K562 (cell line): ENCODE measurements around the gene IRS1. TPM values are rescaled to one million over a fixed set of nuclear protein-coding genes. Genes with fewer than 3 reads are reported as not detected.

Source experiments
- ATAC-seq: fragments of 200-7000 bp; cut with Tn5 transposase; 3 replicates; pipeline ENCODE4 v1.9.1; 2020; ENCODE audit warnings: moderate library complexity
- BruUV-seq: library from RNA; stranded (reverse); fragments of 400-500 nt; replicated peaks from 2 replicates; lab custom pipeline; 2021; lab: Mats Ljungman, UMichigan
- CTCF ChIA-PET: fragments of 300-600 bp; formaldehyde crosslinking; extraction: SDS; loops from one replicate; lab custom pipeline; 2021; ENCODE audit warnings: low intra/inter-chr PET ratio; lab: Yijun Ruan, JAX
- POLR2A ChIA-PET: fragments of 300-600, 350-650 bp; sonication (Branson Sonifier 250); formaldehyde crosslinking; extraction: SDS; loops from one replicate; lab custom pipeline; 2021; ENCODE audit warnings: antibody characterized with exemption, inconsistent platforms; lab: Yijun Ruan, JAX
- DNase-seq, 4 experiments: peaks; one replicate each; pipeline versions ENCODE4 v3.0.0 to v3.0.0-alpha.2; 2011 to 2018; ENCODE audit warnings: low spot score in 3 of 4, mixed read lengths in 3 of 4; ENCODE audit errors: extremely low read depth in 1 of 4
- FAIRE-seq: peaks from 2 replicates; lab custom pipeline; 2011; peaks lifted over from hg19 to GRCh38; lab: Jason Lieb, UNC
- H2AFZ ChIP-seq: 2 replicates; pipeline ENCODE4 v1.6.0; 2011; ENCODE audit warnings: low read depth, low read length, control low read depth, inconsistent platforms
- H3K27ac ChIP-seq: fragments of 200-600 bp; 3 replicates; pipeline ENCODE4 v1.8.0; 2011; ENCODE audit warnings: low read depth, mild to moderate bottlenecking, control low read depth, inconsistent platforms, low read length, moderate library complexity, mixed read lengths; ENCODE audit errors: extremely low read depth
- H3K27me3 ChIP-seq, 2 experiments: fragments of 300-600 bp in 1 of 2; 2 replicates in 1 of 2; 3 replicates in 1 of 2; pipeline versions ENCODE4 v1.6.0 to v1.8.0; 2011; ENCODE audit warnings: inconsistent platforms in 2 of 2, low read length in 2 of 2, mild to moderate bottlenecking in 1 of 2, mixed read lengths in 1 of 2, moderate library complexity in 1 of 2; ENCODE audit not compliant: control insufficient read depth in 2 of 2, insufficient read depth in 2 of 2
- H3K36me3 ChIP-seq: fragments of 300-600 bp; 3 replicates; pipeline ENCODE4 v1.8.0; 2011; ENCODE audit warnings: mild to moderate bottlenecking, low read length, inconsistent platforms; ENCODE audit not compliant: control insufficient read depth, insufficient read depth
- H3K4me1 ChIP-seq, 2 experiments: fragments of 200-600 bp in 1 of 2; replicated peaks in 1 of 2; 2 replicates in 1 of 2; 3 replicates in 1 of 2; pipeline versions ENCODE4 v1.5.1 to v1.8.0; 2011; ENCODE audit warnings: inconsistent platforms in 2 of 2, low read length in 2 of 2, mild to moderate bottlenecking in 1 of 2, mixed read lengths in 1 of 2, moderate library complexity in 1 of 2; ENCODE audit not compliant: control insufficient read depth in 2 of 2, insufficient read depth in 2 of 2
- H3K4me2 ChIP-seq: 2 replicates; pipeline ENCODE4 v1.6.1; 2011; ENCODE audit warnings: low read length, control low read depth, inconsistent platforms, mixed read lengths; ENCODE audit not compliant: insufficient read depth
- H3K4me3 ChIP-seq: fragments of 200-600 bp; sonication (generic), shearing (Covaris generic); 2 replicates; pipeline ENCODE4 v1.5.1; 2016; ENCODE audit warnings: control low read depth, inconsistent platforms
- H3K79me2 ChIP-seq: fragments of 200-600 bp; 3 replicates; pipeline ENCODE4 v1.8.0; 2011; ENCODE audit warnings: low read length, inconsistent platforms; ENCODE audit not compliant: control insufficient read depth, insufficient read depth
- H3K9ac ChIP-seq, 2 experiments: 2 replicates each; pipeline versions ENCODE4 v1.6.0 to v1.6.1; 2011; ENCODE audit warnings: low read depth in 2 of 2, low read length in 2 of 2, control low read depth in 1 of 2, inconsistent platforms in 1 of 2, mild to moderate bottlenecking in 1 of 2, mixed read lengths in 1 of 2; ENCODE audit not compliant: insufficient read depth in 1 of 2
- H3K9me1 ChIP-seq: one replicate; pipeline ENCODE4 v1.6.0; 2011; ENCODE audit warnings: inconsistent platforms, mild to moderate bottlenecking, low read length, moderate library complexity; ENCODE audit not compliant: control insufficient read depth, insufficient read depth
- H3K9me3 ChIP-seq: replicated peaks from 2 replicates; pipeline ENCODE4 v1.5.1; 2011; ENCODE audit warnings: low read depth, low read length, inconsistent platforms; ENCODE audit not compliant: control insufficient read depth, insufficient read depth
- H4K20me1 ChIP-seq: replicated peaks from 2 replicates; pipeline ENCODE4 v1.6.1; 2011; ENCODE audit warnings: low read length, inconsistent platforms, mixed read lengths; ENCODE audit not compliant: control insufficient read depth, insufficient read depth
- CAMTA2 ChIP-seq: fragments of 250-450 bp; sonication (Bioruptor Pico); conservative IDR thresholded peaks from 2 replicates; pipeline ENCODE4 v1.5.1; 2022
- CHD2 ChIP-seq: IDR thresholded peaks from 2 replicates; pipeline ENCODE4 v1.6.1; 2011; ENCODE audit warnings: low read depth, low read length
- HMGXB4 ChIP-seq: sonication (generic); formaldehyde crosslinking; IDR thresholded peaks from 2 replicates; pipeline ENCODE4 v1.8.1; 2023; ENCODE audit warnings: mild to moderate bottlenecking, missing genetic modification reagents
- HNRNPUL1 ChIP-seq: fragments of 200-400 bp; formaldehyde crosslinking; IDR thresholded peaks from 2 replicates; pipeline ENCODE4 v1.6.1; 2017; ENCODE audit warnings: low read length
- HSF4 ChIP-seq: fragments of 250-450 bp; sonication (Bioruptor Pico); IDR thresholded peaks from 2 replicates; pipeline ENCODE4 v2.1.2; 2022; ENCODE audit warnings: mild to moderate bottlenecking, moderate library complexity, borderline replicate concordance
- KLF1 ChIP-seq: fragments of 450-650 bp; IDR thresholded peaks from 2 replicates; pipeline ENCODE4 v1.6.1; 2016; ENCODE audit warnings: missing genetic modification characterization, missing compliant biosample characterization
- SFPQ ChIP-seq: fragments of 200-400 bp; formaldehyde crosslinking; IDR thresholded peaks from 2 replicates; pipeline ENCODE4 v1.6.1; 2017; ENCODE audit warnings: mild to moderate bottlenecking, low read depth, low read length, moderate library complexity
- SMAD1 ChIP-seq: fragments of 150-350 bp; IDR thresholded peaks from 2 replicates; pipeline ENCODE4 v1.6.1; 2014; ENCODE audit warnings: low read length, low read depth; ENCODE audit not compliant: partially characterized antibody
- SRSF7 ChIP-seq: fragments of 200-400 bp; formaldehyde crosslinking; optimal IDR thresholded peaks from 2 replicates; pipeline ENCODE3; 2017; ENCODE audit warnings: mild to moderate bottlenecking, low read depth, low read length
- TAF15 ChIP-seq: fragments of 200-400 bp; formaldehyde crosslinking; IDR thresholded peaks from 2 replicates; pipeline ENCODE4 v1.6.1; 2017; ENCODE audit warnings: mild to moderate bottlenecking, low read depth, low read length, moderate library complexity
- ZNF785 ChIP-seq: fragments of 250-450 bp; sonication (Bioruptor Pico); IDR thresholded peaks from 2 replicates; pipeline ENCODE4 v1.4.0; 2020; ENCODE audit warnings: mild to moderate bottlenecking
- WGBS: fragments of 100-300 bp; shearing (Covaris generic); methylation state at CpG from one replicate; pipeline ENCODE4 v1.1.6; 2016; ENCODE audit warnings: low coverage, mixed read lengths; ENCODE audit not compliant: insufficient coverage; ENCODE audit errors: missing lambda C conversion rate; 5-methylcytosine and 5-hydroxymethylcytosine counted together
- in situ Hi-C: fragments of 300-500 bp; cut with MboI; formaldehyde crosslinking; loops from 4 replicates; pipeline ENCODE4 v1.15.0; 2018; ENCODE audit warnings: inconsistent platforms, mixed read lengths
- intact Hi-C: fragments of 100-400 bp; cut with micrococcal nuclease; formaldehyde crosslinking; loops from 2 replicates; pipeline ENCODE4 v1.14.2; 2022
- polyA plus RNA-seq, 8 experiments: library from polyadenylated mRNA; depleted of rRNA in 4 of 8; stranded (reverse) in 5 of 8; unstranded in 3 of 8; fragments of >200 nt; fragmentation: Nextera tagmentation in 2 of 8; fragmentation: Illumina TruSeq in 1 of 8; extraction: Ambion mirVana in 2 of 8; extraction: Trizol in 1 of 8; gene quantifications; 2 replicates each; pipeline versions ENCODE4 v1.2.1 to v1.2.3, GENCODE V29; 2011 to 2014; ENCODE audit warnings: inconsistent platforms in 1 of 8, missing spikeins in 1 of 8
- total RNA-seq, 7 experiments: library from RNA; depleted of rRNA in 6 of 7; stranded (reverse); fragments of >200 nt in 6 of 7; fragmentation: Illumina TruSeq in 2 of 7; extraction: Trizol in 2 of 7; gene quantifications; 2 replicates each; pipeline versions ENCODE4 v1.2.1 to v1.2.3, GENCODE V29; 2011 to 2021; ENCODE audit warnings: low replicate concordance in 1 of 7

The IRS1 gene
- total and polyA plus RNA-seq, 9 of the 15 experiments (the other 6 are each of a cell fraction or from before 2014, with no cell fraction given), result under 0.01 to 0.31 (median 0.08) TPM; not detected in 1

DNA sequence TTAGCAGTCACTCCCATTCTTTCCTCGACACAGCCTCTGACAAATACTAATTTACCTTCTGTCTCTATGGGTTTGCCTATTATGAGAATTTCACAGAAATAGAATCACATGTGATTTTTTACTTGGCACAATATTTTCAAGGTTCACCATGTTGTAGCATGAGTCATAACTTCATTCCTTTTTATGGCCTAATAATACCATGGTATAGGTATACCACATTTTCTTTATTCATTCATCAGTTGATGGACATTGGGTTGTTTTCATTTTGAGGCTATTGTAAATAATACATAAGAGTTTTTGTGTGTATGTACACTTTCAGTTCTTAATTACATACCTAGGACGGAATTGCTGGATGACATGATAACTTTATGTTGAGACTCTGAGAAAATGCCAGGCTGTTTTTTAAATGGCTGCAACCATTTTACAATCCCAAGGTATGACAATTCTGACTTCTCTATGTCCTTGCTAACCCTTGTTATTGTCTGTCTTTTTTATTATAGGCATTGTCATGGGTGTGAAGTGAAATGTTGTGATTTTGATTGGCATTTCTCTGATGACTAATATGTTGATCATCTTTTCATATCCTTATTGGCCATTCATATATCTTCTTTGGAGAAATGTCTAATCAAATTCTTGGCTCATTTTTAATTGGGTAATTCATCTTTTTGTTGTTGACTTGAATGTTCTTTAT, 87.9 kb downstream of the IRS1 start:
- FAIRE-seq (no peak), DNase-seq (no peak), ATAC-seq (no peak)
- Histone ChIP-seq H3K36me3 (no peaks in the 10 kb centered on the region), H4K20me1 (no peaks in the 10 kb centered on the region), H3K9ac (no peak overlapping the region), H3K4me1 (no peaks in the 10 kb centered on the region), H3K79me2 (no peaks in the 10 kb centered on the region), H3K4me2 (no peak overlapping the region), H3K9me3 (no peaks in the 10 kb centered on the region), H3K27me3 (no peaks in the 10 kb centered on the region), H3K27ac (no peak overlapping the region), H3K4me3 (no peak overlapping the region), H2AFZ (no peak overlapping the region), H3K9me1 (no peaks in the 10 kb centered on the region)
- ChIA-PET POLR2A (no interaction called here), CTCF (no interaction called here)
- intact Hi-C loops (no loop called here), in situ Hi-C loops (no loop called here)
- BruUV-seq, result no TSS peak
- TF ChIP-seq TAF15 (no peak), SRSF7 (no peak), SFPQ (no peak), KLF1 (no peak), CHD2 (no peak), ZNF785 (CRISPR knock-in tag) (no peak), SMAD1 (no peak), HSF4 (CRISPR knock-in tag) (no peak), CAMTA2 (CRISPR knock-in tag) (no peak), HMGXB4 (CRISPR knock-in tag) (no peak), HNRNPUL1 (no peak)
- WGBS, result 15% methylated on average over 2 of the region's 2 CpGs
